HepG2 (cell line): ENCODE measurements around the gene SLC34A3. TPM values are rescaled to one million over a fixed set of nuclear protein-coding genes. Genes with fewer than 3 reads are reported as not detected.

Source experiments
- ATF7 ChIP-seq, 2 experiments: fragments of 450-650 bp in 1 of 2; sonication (generic) in 1 of 2; formaldehyde crosslinking in 1 of 2; IDR thresholded peaks; 2 replicates each; pipeline versions ENCODE4 v1.4.0 to v1.6.1; 2016 to 2020; ENCODE audit warnings: antibody characterized with exemption in 1 of 2, mild to moderate bottlenecking in 1 of 2, missing genetic modification reagents in 1 of 2
- CHD4 ChIP-seq: fragments of 200-600 bp; sonication (generic); IDR thresholded peaks from 2 replicates; pipeline ENCODE4 v1.7.0; 2017; ENCODE audit warnings: mild to moderate bottlenecking, low read length, borderline replicate concordance
- FOXM1 ChIP-seq: sonication (generic); formaldehyde crosslinking; IDR thresholded peaks from 2 replicates; pipeline ENCODE4 v1.5.0; 2020; ENCODE audit warnings: missing genetic modification reagents
- HBP1 ChIP-seq: IDR thresholded peaks from 2 replicates; pipeline ENCODE4 v1.6.1; 2016; ENCODE audit warnings: low read depth, control low read depth
- HMGA1 ChIP-seq: sonication (generic); formaldehyde crosslinking; conservative IDR thresholded peaks from 2 replicates; pipeline ENCODE4 v1.4.0; 2020; ENCODE audit warnings: missing genetic modification reagents
- HMGXB3 ChIP-seq: sonication (generic); formaldehyde crosslinking; IDR thresholded peaks from 2 replicates; pipeline ENCODE4 v1.4.0; 2020; ENCODE audit warnings: missing genetic modification reagents, borderline replicate concordance
- MYPOP ChIP-seq: sonication (generic); formaldehyde crosslinking; IDR thresholded peaks from 2 replicates; pipeline ENCODE4 v1.8.1; 2023; ENCODE audit warnings: mild to moderate bottlenecking, moderate library complexity, missing genetic modification reagents
- PBX2 ChIP-seq: IDR thresholded peaks from 2 replicates; pipeline ENCODE4 v1.6.1; 2016; ENCODE audit warnings: control low read depth
- POLR2AphosphoS2 ChIP-seq: IDR thresholded peaks from 2 replicates; pipeline ENCODE4 v1.6.1; 2011; ENCODE audit warnings: low read depth, low read length, improper control_type of control experiment
- PRPF4 ChIP-seq: fragments of 200-400 bp; formaldehyde crosslinking; IDR thresholded peaks from 2 replicates; pipeline ENCODE4 v1.6.1; 2016; ENCODE audit warnings: low read length, low read depth; ENCODE audit not compliant: poor library complexity, severe bottlenecking
- RNF2 ChIP-seq: fragments of 450-650 bp; conservative IDR thresholded peaks from 2 replicates; pipeline ENCODE4 v1.6.1; 2016; ENCODE audit warnings: low read depth
- TBL1XR1 ChIP-seq: fragments of 150-350 bp; IDR thresholded peaks from 2 replicates; pipeline ENCODE4 v1.6.1; 2014; ENCODE audit warnings: borderline replicate concordance, low read length; ENCODE audit not compliant: partially characterized antibody
- ZFX ChIP-seq: sonication (generic); formaldehyde crosslinking; IDR thresholded peaks from 2 replicates; pipeline ENCODE4 v1.4.0; 2020; ENCODE audit warnings: mild to moderate bottlenecking, low read depth, missing genetic modification reagents, moderate library complexity
- ZNF138 ChIP-seq: sonication (generic); formaldehyde crosslinking; IDR thresholded peaks from 2 replicates; pipeline ENCODE4 v1.5.0; 2020; ENCODE audit warnings: mild to moderate bottlenecking, low read depth, missing genetic modification reagents
- ZNF160 ChIP-seq: sonication (generic); formaldehyde crosslinking; IDR thresholded peaks from 2 replicates; pipeline ENCODE4 v1.8.0; 2022; ENCODE audit warnings: mild to moderate bottlenecking, inconsistent platforms, missing genetic modification reagents
- ZNF446 ChIP-seq: sonication (generic); formaldehyde crosslinking; IDR thresholded peaks from 2 replicates; pipeline ENCODE4 v1.5.0; 2020; ENCODE audit warnings: mild to moderate bottlenecking, missing genetic modification reagents
- ZNF543 ChIP-seq: sonication (generic); formaldehyde crosslinking; IDR thresholded peaks from 2 replicates; pipeline ENCODE4 v1.4.0; 2020; ENCODE audit warnings: mild to moderate bottlenecking, missing genetic modification reagents
- ZNF550 ChIP-seq: sonication (generic); formaldehyde crosslinking; IDR thresholded peaks from 2 replicates; pipeline ENCODE4 v1.4.0; 2020; ENCODE audit warnings: mild to moderate bottlenecking, missing genetic modification reagents, borderline replicate concordance
- ZNF576 ChIP-seq: sonication (generic); formaldehyde crosslinking; IDR thresholded peaks from 2 replicates; pipeline ENCODE4 v1.4.0; 2020; ENCODE audit warnings: mild to moderate bottlenecking, missing genetic modification reagents
- ZNF737 ChIP-seq: sonication (generic); formaldehyde crosslinking; IDR thresholded peaks from 2 replicates; pipeline ENCODE4 v1.5.0; 2020; ENCODE audit warnings: missing genetic modification reagents, mild to moderate bottlenecking, borderline replicate concordance
- ZNF780A ChIP-seq: sonication (generic); formaldehyde crosslinking; IDR thresholded peaks from 2 replicates; pipeline ENCODE4 v1.8.0; 2022; ENCODE audit warnings: mild to moderate bottlenecking, missing genetic modification reagents, moderate library complexity
- ZNF792 ChIP-seq: IDR thresholded peaks from 2 replicates; pipeline ENCODE4 v1.6.1; 2016
- polyA plus RNA-seq, 8 experiments: library from polyadenylated mRNA; depleted of rRNA in 3 of 8; stranded (reverse) in 7 of 8; unstranded in 1 of 8; fragments of >200 nt; fragmentation: Illumina TruSeq in 4 of 8; extraction: Trizol in 4 of 8; gene quantifications; 2 replicates each; pipeline versions ENCODE4 v1.2.1 to v1.2.3, GENCODE V29; 2011 to 2016; ENCODE audit warnings: low read depth in 4 of 8, missing spikeins in 1 of 8, mixed read lengths in 1 of 8; ENCODE audit not compliant: insufficient read depth in 1 of 8
- total RNA-seq, 5 experiments: library from RNA; depleted of rRNA; stranded (reverse); fragments of >200 nt; fragmentation: Illumina TruSeq; extraction: Trizol; gene quantifications; 2 replicates each; pipeline ENCODE4 v1.2.3, GENCODE V29; 2016; ENCODE audit warnings: low read depth in 1 of 5

Gene SLC34A3
- total and polyA plus RNA-seq, 2 of the 13 experiments (the other 11 are each of a cell fraction or from before 2014, with no cell fraction given): 0.07 to 1.0 TPM

- peak; percentile 99 for TF ChIP-seq MYPOP (CRISPR knock-in tag)
- no peak for TF ChIP-seq ZNF576 (CRISPR knock-in tag)
- TF ChIP-seq ZNF160 (CRISPR knock-in tag): peak; percentile 83
- TF ChIP-seq HBP1 (CRISPR knock-in tag): no peak
- TF ChIP-seq FOXM1 (CRISPR knock-in tag): no peak
- TF ChIP-seq TBL1XR1: no peak
- TF ChIP-seq ZNF792 (CRISPR knock-in tag): 0 out of 2 replicates have a peak, but pooled peaks have one; percentile 57
- no peak for TF ChIP-seq ZNF138
- no peak for TF ChIP-seq CHD4
- peak; percentile 92; the same call in 1 of the 2 replicates for TF ChIP-seq ZNF543 (CRISPR knock-in tag)
- peak; percentile 89 for TF ChIP-seq ZNF446 (CRISPR knock-in tag)
- no peak for TF ChIP-seq POLR2AphosphoS2
- no peak for TF ChIP-seq ATF7 (IDR thresholded peaks at IDR 0.05)
- TF ChIP-seq ATF7 (CRISPR knock-in tag; IDR thresholded peaks at IDR 0.05): no peak; the same call in 1 of the 2 replicates
- TF ChIP-seq HMGXB3 (CRISPR knock-in tag): peak; percentile 5; the same call in 1 of the 2 replicates
- peak; percentile 94 for TF ChIP-seq ZFX (CRISPR knock-in tag)
- TF ChIP-seq ZNF780A (CRISPR knock-in tag): peak; percentile 52; the same call in 1 of the 2 replicates
- no peak for TF ChIP-seq ZNF737 (CRISPR knock-in tag)
- TF ChIP-seq RNF2: peak; percentile 92
- no peak for TF ChIP-seq PRPF4
- TF ChIP-seq HMGA1: no peak
- 0 out of 2 replicates have a peak, but pooled peaks have one; percentile 92 for TF ChIP-seq ZNF550 (CRISPR knock-in tag)
- TF ChIP-seq PBX2 (CRISPR knock-in tag): no peak
These were observed 9.7 kb downstream of the SLC34A3 start (continued) for GRCh38 chr9:137240318-137240840.
